Endothelial cell of umbilical vein (primary cell): ENCODE measurements around the gene MTMR6. TPM values are rescaled to one million over a fixed set of nuclear protein-coding genes. Genes with fewer than 3 reads are reported as not detected.

Source experiments
- BruUV-seq: library from RNA; stranded (reverse); fragments of 400-500 nt; replicated peaks from 2 replicates; lab custom pipeline; 2021; lab: Mats Ljungman, UMichigan
- CTCF ChIA-PET: fragments of 300-600, 350-600 bp; sonication (Branson Sonifier 250); formaldehyde crosslinking; loops from one replicate; lab custom pipeline; 2021; ENCODE audit warnings: antibody characterized with exemption, inconsistent platforms; lab: Charles Lee
- POLR2A ChIA-PET: fragments of 300-600, 350-600 bp; sonication (Branson Sonifier 250); formaldehyde crosslinking; loops from one replicate; lab custom pipeline; 2021; ENCODE audit warnings: antibody characterized with exemption, inconsistent platforms; lab: Charles Lee
- DNase-seq: peaks from one replicate; pipeline ENCODE4 v3.0.0-alpha.2; 2011; ENCODE audit warnings: low read depth, low spot score
- FAIRE-seq: peaks from 2 replicates; lab custom pipeline; 2011; peaks lifted over from hg19 to GRCh38; lab: Jason Lieb, UNC
- H2AFZ ChIP-seq: 2 replicates; pipeline ENCODE4 v1.6.0; 2012; ENCODE audit warnings: low read depth, low read length, control low read depth, inconsistent platforms
- H3K27ac ChIP-seq: 2 replicates; pipeline ENCODE4 v1.5.1; 2011; ENCODE audit warnings: low read depth, mild to moderate bottlenecking, control low read depth, low read length, moderate library complexity; ENCODE audit not compliant: insufficient read depth
- H3K27me3 ChIP-seq, 2 experiments: 2 replicates each; pipeline versions ENCODE4 v1.6.0 to v1.6.1; 2011; ENCODE audit warnings: low read length in 2 of 2, mixed read lengths in 1 of 2; ENCODE audit not compliant: control insufficient read depth in 2 of 2, insufficient read depth in 2 of 2
- H3K36me3 ChIP-seq, 2 experiments: 2 replicates in 1 of 2; 3 replicates in 1 of 2; pipeline ENCODE4 v1.5.1; 2011; ENCODE audit warnings: low read length in 2 of 2, mild to moderate bottlenecking in 1 of 2, moderate library complexity in 1 of 2; ENCODE audit not compliant: control insufficient read depth in 2 of 2, insufficient read depth in 2 of 2; ENCODE audit errors: extremely low read depth in 1 of 2
- H3K4me1 ChIP-seq: 3 replicates; pipeline ENCODE4 v1.5.1; 2011; ENCODE audit warnings: mild to moderate bottlenecking, low read length; ENCODE audit not compliant: control insufficient read depth, insufficient read depth; ENCODE audit errors: extremely low read depth
- H3K4me2 ChIP-seq: 2 replicates; pipeline ENCODE4 v1.6.1; 2011; ENCODE audit warnings: low read length, control low read depth, mixed read lengths; ENCODE audit not compliant: insufficient read depth
- H3K4me3 ChIP-seq, 3 experiments: fragments of 200-600 bp in 1 of 3; sonication (generic), shearing (Covaris generic) in 1 of 3; replicated peaks in 1 of 3; 2 replicates each; pipeline ENCODE4 v1.5.1; 2011 to 2016; ENCODE audit warnings: control low read depth in 3 of 3, low read length in 3 of 3, mild to moderate bottlenecking in 2 of 3, inconsistent platforms in 1 of 3, low read depth in 1 of 3, moderate library complexity in 1 of 3; ENCODE audit not compliant: insufficient read depth in 1 of 3
- H3K79me2 ChIP-seq: 2 replicates; pipeline ENCODE4 v1.6.0; 2012; ENCODE audit warnings: low read length, inconsistent platforms; ENCODE audit not compliant: control insufficient read depth, insufficient read depth
- H3K9ac ChIP-seq: replicated peaks from 2 replicates; pipeline ENCODE3; 2011; ENCODE audit warnings: low read length, control low read depth; ENCODE audit not compliant: insufficient read depth; ENCODE audit errors: extremely low read depth
- H3K9me1 ChIP-seq: replicated peaks from 3 replicates; pipeline ENCODE4 v1.6.0; 2011; ENCODE audit warnings: mild to moderate bottlenecking, low read length; ENCODE audit not compliant: control insufficient read depth, insufficient read depth; ENCODE audit errors: extremely low read depth
- H3K9me3 ChIP-seq: replicated peaks from 2 replicates; pipeline ENCODE4 v1.5.1; 2012; ENCODE audit warnings: low read length, inconsistent platforms; ENCODE audit not compliant: control insufficient read depth, insufficient read depth
- H4K20me1 ChIP-seq: replicated peaks from 2 replicates; pipeline ENCODE3; 2011; ENCODE audit warnings: mild to moderate bottlenecking, low read length; ENCODE audit not compliant: control insufficient read depth, insufficient read depth; ENCODE audit errors: extremely low read depth
- CTCF ChIP-seq, 2 donors: IDR thresholded peaks; 1 replicate in 1 of 2; 2 replicates in 1 of 2; pipeline ENCODE4 v1.5.1; 2011; ENCODE audit warnings: low read length in 2 of 2, mild to moderate bottlenecking in 2 of 2, moderate library complexity in 2 of 2, control low read depth in 1 of 2, inconsistent platforms in 1 of 2, low read depth in 1 of 2; ENCODE audit not compliant: insufficient read depth in 1 of 2; ENCODE audit errors: extremely low read depth in 1 of 2
- EZH2 ChIP-seq: IDR thresholded peaks from 2 replicates; pipeline ENCODE4 v1.6.1; 2012; ENCODE audit warnings: borderline replicate concordance, low read depth, mild to moderate bottlenecking, moderate library complexity, low read length, inconsistent platforms; ENCODE audit not compliant: severe bottlenecking
- FOS ChIP-seq: IDR thresholded peaks from 2 replicates; pipeline ENCODE4 v1.6.1; 2011; ENCODE audit warnings: mild to moderate bottlenecking, low read length, moderate library complexity, borderline replicate concordance; ENCODE audit not compliant: insufficient read depth
- GATA2 ChIP-seq: IDR thresholded peaks from 2 replicates; pipeline ENCODE4 v1.7.0; 2011; ENCODE audit warnings: low read depth, mild to moderate bottlenecking, moderate library complexity, mixed read lengths, low read length; ENCODE audit not compliant: insufficient read length, insufficient read depth
- JUN ChIP-seq: IDR thresholded peaks from 2 replicates; pipeline ENCODE4 v1.6.1; 2011; ENCODE audit warnings: borderline replicate concordance, low read depth; ENCODE audit not compliant: insufficient read length, insufficient read depth
- MAX ChIP-seq: IDR thresholded peaks from 2 replicates; pipeline ENCODE4 v1.6.1; 2011; ENCODE audit not compliant: insufficient read depth, insufficient read length
- MYC ChIP-seq: IDR thresholded peaks from one replicate; pipeline ENCODE4 v1.6.1; 2011; ENCODE audit warnings: mild to moderate bottlenecking, low read depth, low read length
- POLR2A ChIP-seq: IDR thresholded peaks from 2 replicates; pipeline ENCODE4 v1.6.1; 2012; ENCODE audit warnings: low read depth, mild to moderate bottlenecking, control low read depth, low read length
- POLR2AphosphoS5 ChIP-seq: IDR thresholded peaks from 2 replicates; pipeline ENCODE4 v1.6.1; 2012; ENCODE audit warnings: low read depth, mild to moderate bottlenecking, control low read depth, low read length, moderate library complexity; ENCODE audit not compliant: insufficient read depth
- dilution Hi-C: fragments of 300-500 bp; cut with MboI; formaldehyde crosslinking; loops from one replicate; pipeline ENCODE4 v1.15.0; 2019; ENCODE audit warnings: low sequenced_read_pairs; ENCODE audit not compliant: extremely low pct_ligation_motif_present
- intact Hi-C: fragments of 100-400 bp; cut with micrococcal nuclease; formaldehyde crosslinking; loops from one replicate; pipeline ENCODE4 v1.10.0; 2022
- polyA plus RNA-seq, 4 experiments: library from polyadenylated mRNA; depleted of rRNA in 3 of 4; stranded (reverse) in 3 of 4; unstranded in 1 of 4; fragments of >200 nt; gene quantifications; 2 replicates each; pipeline versions ENCODE4 v1.2.1 to v1.2.3, GENCODE V29; 2011 to 2012; ENCODE audit warnings: missing spikeins in 1 of 4
- total RNA-seq: library from RNA; stranded (reverse); gene quantifications from 2 replicates; pipeline ENCODE4 v1.2.3, GENCODE V29; 2021

MTMR6 gene
- total and polyA plus RNA-seq, 2 donors (not counting 3 experiments of a cell fraction or from before 2014, with no cell fraction given) = 10.2 to 20.9 TPM

- Histone ChIP-seq H3K9me3 (no peaks in the 10 kb centered on the region), H4K20me1 (peaks cover 5% of the 10 kb centered on the region), H3K9ac (no peak overlapping the region), H3K79me2 (peaks cover 96% of the 10 kb centered on the region), H3K27me3 (no peaks in the 10 kb centered on the region), H2AFZ (no peak overlapping the region), H3K4me3 (no peak overlapping the region), H3K36me3 (no peaks in the 10 kb centered on the region), H3K9me1 (no peaks in the 10 kb centered on the region), H3K4me2 (no peak overlapping the region), H3K27ac (no peak overlapping the region), H3K4me1 (peaks cover 11% of the 10 kb centered on the region)
- no peak for FAIRE-seq
- dilution Hi-C loops (no loop called here), intact Hi-C loops (no loop called here)
- ChIA-PET CTCF (no interaction called here), POLR2A (no interaction called here)
- BruUV-seq = no TSS peak
- no peak for DNase-seq
- TF ChIP-seq CTCF (IDR thresholded peaks at IDR 0.05; ENCODE audit: extremely low read depth in 1 of 2, insufficient read depth in 1 of 2, low read depth in 1 of 2, low read length in 2 of 2) (no peak), EZH2 (no peak), MYC (no peak), FOS (no peak), POLR2AphosphoS5 (no peak), POLR2A (no peak), JUN (no peak), GATA2 (no peak), MAX (no peak)
These were observed 5.4 kb downstream of the MTMR6 start for GRCh38 chr13:25281935-25282332.
